ENCODE data around the gene CCDC69. TPM values are rescaled to one million over a fixed set of nuclear protein-coding genes. Genes with fewer than 3 reads are reported as not detected.
"Not testable (repeated sequence)": the region's sequence is repeated elsewhere in the genome, so short reads cannot be mapped to it uniquely, and the experiment has no call there.

CCDC69 gene
- polyA plus RNA-seq, 3 donors, result 38.3 to 168 (median 145) TPM

DNA sequence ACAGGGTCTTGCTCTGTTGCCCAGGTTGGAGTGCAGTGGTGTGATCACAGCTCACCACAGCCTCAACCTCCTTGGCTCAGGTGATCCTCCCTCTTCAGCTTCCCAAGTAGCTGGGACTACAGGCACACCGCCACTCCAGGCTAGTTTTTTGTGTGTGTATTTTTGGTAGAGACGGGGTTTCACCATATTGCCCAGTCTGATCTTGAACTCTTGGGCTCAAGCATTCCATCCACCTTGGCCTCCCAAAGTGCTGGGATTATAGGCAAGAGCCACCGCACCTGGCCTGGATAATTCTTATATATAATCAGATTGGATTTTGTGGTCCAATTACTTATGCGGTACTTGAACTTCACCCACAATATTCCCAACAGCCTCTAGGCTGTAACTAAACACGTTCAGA lies 19.8 kb downstream of the CCDC69 start:
- no peak overlapping the region for H3K27ac ChIP-seq (ENCODE audit: low read depth, low read length)
- WGBS, 3 donors, result 86 to 94% (median 91%) methylated on average over 5 of the region's 5 CpGs

DNA sequence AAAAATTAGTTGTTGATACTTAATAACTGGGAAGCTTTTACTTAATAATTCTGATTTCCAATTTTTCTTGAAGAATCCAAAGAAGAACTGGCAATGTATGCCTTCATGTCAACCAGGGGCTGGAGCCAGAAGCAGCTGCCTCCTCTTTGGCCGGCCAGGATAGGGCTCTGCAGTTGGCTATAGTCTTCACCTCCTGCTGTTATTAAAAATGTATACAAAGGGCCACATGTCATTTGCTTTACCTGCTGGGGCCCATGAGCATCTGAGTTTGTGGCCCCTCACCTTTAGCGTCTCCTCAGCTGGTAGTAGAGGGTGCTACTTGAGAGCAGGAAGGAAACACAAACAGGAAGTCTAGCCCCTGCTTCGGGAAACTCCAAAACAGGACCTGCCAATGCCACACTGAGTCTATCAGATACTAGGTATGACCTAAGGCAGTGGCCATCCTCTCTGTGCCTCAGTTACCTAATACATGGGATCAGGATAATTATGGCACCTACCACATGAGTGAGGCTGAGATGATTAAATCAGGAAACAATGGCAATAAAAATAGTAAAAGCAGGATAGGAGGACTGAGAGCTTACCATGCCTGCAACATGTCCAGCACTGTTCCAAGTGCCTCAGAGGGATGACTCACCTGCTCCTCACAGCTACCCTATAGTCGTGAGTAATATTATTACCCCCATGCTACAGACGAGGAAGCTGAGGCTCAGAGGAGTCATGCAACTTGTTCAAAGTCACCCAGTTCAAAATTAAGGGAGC lies 21.3 kb downstream of the CCDC69 start:
- 51 to 81% (median 62%) methylated on average over 5 of the region's 5 CpGs for WGBS, 3 donors
- no peak overlapping the region for H3K27ac ChIP-seq (ENCODE audit: low read depth, low read length)

DNA sequence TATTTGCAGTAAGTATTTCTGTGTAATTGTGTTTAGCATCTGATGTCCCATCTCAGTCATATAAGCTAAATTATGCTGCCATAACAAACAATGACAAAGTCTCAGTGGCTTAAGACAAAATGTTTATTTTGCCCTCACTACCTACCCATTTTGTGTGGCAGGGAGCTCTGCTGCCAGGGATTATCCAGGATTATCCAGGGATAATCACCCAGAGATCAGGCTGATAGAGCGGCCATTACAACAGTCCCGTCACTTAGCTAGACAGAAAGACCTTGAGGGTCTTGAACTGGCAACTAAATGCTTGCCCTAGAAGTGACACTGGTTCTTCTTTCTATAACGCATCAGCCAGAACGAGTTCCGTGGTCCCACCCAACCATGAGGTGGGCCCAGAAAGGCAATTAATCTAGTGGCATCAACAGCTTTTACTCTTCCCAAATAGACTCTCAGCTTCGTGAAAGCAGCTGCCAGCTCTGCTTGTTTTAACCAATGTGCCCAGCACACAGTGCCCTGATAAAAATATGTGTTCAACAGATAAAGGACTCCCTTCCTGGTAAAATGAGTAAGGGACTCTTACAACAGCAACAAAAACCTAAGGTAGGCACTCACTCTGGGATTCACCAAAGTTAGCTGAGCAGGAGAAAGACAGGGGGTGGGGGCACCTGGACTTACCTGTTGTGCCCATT lies 22.8 kb downstream of the CCDC69 start:
- 83 to 89% (median 85%) methylated on average over 6 of the region's 6 CpGs for WGBS, 3 donors
- H3K27ac ChIP-seq (ENCODE audit: low read depth, low read length), result no peak overlapping the region

DNA sequence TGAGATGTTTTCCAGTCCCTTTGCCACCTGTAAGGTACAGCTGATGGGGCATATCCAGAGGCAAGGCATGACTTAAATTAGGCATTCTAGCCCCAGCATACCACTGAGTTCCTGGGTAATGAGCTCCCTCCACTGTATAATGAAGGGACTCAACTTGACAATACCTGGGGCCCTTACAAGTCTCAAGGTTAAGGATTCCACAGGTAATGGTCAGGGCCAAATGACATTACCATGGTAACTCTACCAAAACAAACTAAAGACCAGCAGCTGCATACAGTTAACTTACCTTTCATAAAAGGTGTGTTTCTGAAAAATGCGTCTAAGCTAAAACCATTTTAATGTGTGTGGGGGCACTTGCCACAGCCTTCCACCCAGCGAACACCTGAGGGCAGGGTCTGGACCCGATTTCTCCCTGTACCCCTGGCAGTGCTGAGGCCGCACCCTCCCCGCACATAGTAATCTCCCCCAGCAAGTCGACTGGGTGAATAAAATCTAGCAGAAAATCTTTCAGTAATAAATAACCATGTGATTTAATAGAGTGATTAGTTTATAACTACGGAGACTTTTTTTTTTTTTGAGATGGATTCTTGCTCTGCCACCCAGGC lies 24.2 kb downstream of the CCDC69 start:
- WGBS, 3 donors, result 79 to 84% (median 81%) methylated on average over 7 of the region's 7 CpGs
- no peak overlapping the region for H3K27ac ChIP-seq (ENCODE audit: low read depth, low read length)

DNA sequence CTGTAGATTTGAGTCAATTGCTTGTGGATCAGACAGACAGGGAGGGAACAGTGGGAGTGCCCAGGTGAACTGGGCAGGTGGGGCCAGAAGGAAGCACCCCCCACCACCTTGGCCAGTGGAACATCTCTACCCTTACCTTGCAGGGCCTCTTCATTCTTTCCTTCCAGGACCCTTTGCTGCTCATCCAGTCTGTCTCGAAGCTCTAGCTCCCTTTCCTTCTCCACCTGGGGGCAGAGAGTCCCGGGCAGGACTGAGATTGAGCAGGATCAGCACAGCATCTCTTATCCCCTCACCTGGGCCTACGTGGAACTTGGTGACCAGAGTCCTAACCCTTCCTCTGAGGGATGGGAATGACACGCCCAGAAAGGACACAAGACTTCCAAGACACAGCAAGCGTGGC lies 25.0 kb downstream of the CCDC69 start:
- H3K27ac ChIP-seq (ENCODE audit: low read depth, low read length), result no peak overlapping the region
- WGBS, 3 donors, result 84 to 90% (median 87%) methylated on average over 5 of the region's 5 CpGs

DNA sequence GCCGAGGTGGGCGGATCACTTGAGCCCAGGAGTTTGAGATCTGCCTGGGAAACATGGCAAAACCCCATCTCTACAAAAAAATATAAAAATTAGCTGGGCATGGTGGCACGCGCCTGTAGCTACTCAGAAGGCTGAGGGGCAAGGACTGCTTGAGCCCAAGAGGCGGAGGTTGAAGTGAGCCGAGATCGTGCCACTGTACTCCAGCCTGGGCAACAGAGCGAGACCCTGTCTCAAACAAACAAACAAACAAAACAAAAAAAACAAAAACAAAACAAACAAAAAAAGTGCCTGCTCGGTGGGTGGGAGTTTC lies 26.6 kb downstream of the CCDC69 start:
- not testable (repeated sequence) for H3K27ac ChIP-seq (ENCODE audit: low read depth, low read length)
- WGBS, 3 donors, result 91 to 96% (median 95%) methylated on average over 9 of the region's 9 CpGs

DNA sequence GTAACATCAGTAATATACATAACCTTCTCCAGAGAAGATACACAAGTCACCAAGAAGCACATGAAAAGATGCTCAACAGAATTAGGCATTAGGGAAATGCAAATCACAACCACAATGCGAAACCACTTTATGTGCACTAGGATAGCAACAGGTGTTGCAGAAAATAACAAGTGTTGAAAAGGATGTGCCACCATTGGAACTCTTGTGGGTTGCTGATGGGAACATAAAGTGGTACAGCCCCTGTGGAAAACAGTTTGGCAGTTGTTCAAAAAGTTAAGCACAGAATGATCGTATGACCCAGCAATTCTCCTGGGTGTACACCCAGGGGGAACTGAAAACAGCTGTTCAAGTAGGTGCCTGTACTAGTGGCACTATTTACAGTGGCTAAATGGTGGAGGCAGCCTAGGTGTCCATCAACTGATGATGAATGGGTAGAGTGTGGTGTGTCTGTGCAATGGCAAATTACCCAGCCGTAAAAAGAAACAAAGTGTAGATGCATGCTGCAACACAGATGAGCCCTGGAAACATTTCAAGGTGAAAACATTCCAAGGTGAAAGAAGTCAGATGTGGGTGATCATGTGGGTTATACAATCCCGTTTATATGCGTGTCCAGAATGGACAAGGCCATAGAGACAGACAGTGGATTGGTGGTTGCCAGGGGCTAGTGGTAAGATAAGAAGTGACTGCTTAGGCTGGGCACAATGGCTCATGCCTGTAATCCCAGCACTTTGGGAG lies 27.2 kb downstream of the CCDC69 start:
- WGBS, 3 donors, result 64 to 79% (median 76%) methylated on average over 5 of the region's 5 CpGs
- H3K27ac ChIP-seq (ENCODE audit: low read depth, low read length), result no peak overlapping the region

DNA sequence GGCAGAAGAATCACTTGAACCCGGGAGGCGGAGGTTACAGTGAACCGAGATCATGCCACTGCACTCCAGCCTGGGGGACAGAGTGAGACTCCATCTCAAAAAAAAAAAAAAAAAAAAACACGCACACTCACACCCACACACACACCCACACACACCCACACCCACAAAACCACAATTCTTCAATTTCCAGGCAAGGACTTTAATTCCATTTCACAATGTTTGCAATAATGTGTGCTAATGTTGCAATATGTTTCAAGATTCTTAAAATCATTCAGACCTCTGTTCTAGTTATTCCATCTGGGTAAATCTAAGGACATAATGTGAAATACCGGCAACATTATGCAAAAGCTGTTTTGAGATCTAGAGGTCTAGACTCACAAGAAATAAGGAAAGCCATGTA lies 28.3 kb downstream of the CCDC69 start:
- 62 to 94% (median 67%) methylated on average over 4 to 5 of the region's 5 CpGs for WGBS, 3 donors
- no peak overlapping the region for H3K27ac ChIP-seq (ENCODE audit: low read depth, low read length)

DNA sequence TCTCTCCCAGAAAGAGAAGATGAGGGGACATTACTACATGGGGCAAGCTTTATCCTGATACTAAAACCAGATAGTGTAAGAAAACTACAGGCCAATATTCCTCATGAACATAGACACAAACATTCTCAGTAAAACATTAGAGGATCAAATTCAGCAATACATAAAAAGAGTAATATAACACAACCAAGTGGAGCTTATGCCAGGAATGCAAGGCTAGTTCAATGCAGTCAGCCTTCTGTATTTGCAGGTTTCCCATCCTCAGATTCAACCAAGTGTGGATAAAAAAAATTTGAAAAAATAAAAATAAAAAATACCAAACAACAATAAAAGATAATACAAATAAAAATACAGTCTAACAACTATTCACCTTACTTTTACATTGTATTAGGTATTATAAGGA lies 31.3 kb downstream of the CCDC69 start:
- no peak overlapping the region for H3K27ac ChIP-seq (ENCODE audit: low read depth, low read length)

DNA sequence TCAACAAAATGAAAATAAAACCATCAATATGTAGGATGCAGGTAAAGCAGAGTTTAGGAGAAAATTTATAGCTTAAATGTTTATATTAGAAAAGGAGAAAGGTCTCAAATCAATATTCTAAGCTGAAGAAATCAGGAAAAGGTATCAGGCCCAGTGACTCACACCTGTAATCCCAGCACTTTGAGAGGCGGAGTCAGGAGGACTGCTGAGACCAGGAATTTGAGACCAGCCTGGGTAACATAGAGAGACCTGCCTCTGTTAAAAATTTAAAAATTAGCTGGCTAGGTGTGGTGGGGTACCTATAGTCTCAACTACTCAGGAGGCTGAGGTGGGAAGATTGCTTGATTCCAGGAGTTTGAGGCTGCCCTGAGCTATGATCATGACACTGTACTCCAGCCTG lies 32.2 kb downstream of the CCDC69 start:
- no peak overlapping the region for H3K27ac ChIP-seq (ENCODE audit: low read depth, low read length)
- 95 to 100% (median 98%) methylated on average over 1 of the region's 1 CpG for WGBS, 3 donors

DNA sequence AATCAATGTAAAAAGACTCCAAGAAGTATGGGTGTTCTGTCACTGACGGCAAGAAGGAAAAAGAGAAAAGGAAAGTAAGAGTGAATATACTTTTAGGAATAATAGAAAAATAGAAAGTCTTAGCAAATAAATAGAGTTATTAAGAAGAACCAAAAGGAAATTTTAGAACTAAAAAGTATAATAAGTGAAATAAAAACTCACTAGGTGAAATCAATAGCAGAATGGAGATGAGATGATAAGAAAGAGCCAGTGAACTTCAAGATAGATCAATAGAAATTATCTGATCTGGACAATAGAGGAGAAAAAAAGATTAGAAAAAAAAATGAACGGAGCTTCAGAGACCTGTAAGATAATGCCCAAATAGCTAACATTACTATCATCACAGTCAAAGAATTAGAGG lies 34.7 kb downstream of the CCDC69 start:
- WGBS, 3 donors, result 82 to 96% (median 88%) methylated on average over 2 of the region's 2 CpGs

DNA sequence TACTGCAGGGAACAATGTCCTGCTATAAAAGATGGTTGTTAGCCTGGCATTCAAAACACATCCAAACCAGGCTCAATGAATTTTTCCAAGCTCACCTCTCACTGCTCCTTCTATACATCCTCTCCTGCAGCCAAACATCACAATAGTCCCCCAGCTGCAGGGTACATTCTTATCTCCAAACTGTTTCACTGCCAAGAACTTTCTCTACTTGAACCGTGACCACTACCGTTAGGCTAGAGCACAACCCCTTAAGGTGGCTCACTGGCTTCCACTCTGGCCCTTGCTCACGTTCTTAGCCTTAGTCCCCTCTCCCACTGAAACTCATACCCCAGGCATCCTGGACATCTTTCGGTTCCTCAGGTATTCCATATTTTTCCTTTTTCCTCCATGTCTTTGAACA lies 37.4 kb downstream of the CCDC69 start:
- H3K27ac ChIP-seq (ENCODE audit: low read depth, low read length), result no peak overlapping the region
- WGBS, 3 donors, result 83 to 92% (median 90%) methylated on average over 4 of the region's 4 CpGs

More for the DNA sequence above, 34.7 kb downstream of the CCDC69 start:
- H3K27ac ChIP-seq (ENCODE audit: low read depth, low read length), result no peak overlapping the region

DNA sequence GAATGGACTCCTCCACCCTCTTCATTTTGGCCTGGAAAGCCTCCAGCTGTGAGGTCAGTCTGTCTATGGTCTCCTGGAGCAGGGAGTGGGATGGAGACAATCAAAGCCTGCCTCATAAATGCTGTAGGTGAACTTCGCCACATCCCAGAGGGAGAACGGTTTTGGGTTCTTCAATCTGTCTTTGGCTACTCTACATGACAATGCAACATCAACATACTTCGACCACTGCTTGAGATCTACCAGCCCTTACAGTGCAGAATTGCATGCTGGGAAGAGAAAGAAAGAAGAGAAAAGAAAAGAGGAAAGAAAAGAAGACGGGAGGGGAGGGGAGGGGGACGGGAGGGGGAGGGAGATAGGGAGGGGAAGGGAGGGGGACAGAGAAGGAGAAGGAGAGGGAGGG lies 37.8 kb downstream of the CCDC69 start:
- 58 to 71% (median 68%) methylated on average over 5 of the region's 5 CpGs for WGBS, 3 donors
- H3K27ac ChIP-seq (ENCODE audit: low read depth, low read length), result no peak overlapping the region

DNA sequence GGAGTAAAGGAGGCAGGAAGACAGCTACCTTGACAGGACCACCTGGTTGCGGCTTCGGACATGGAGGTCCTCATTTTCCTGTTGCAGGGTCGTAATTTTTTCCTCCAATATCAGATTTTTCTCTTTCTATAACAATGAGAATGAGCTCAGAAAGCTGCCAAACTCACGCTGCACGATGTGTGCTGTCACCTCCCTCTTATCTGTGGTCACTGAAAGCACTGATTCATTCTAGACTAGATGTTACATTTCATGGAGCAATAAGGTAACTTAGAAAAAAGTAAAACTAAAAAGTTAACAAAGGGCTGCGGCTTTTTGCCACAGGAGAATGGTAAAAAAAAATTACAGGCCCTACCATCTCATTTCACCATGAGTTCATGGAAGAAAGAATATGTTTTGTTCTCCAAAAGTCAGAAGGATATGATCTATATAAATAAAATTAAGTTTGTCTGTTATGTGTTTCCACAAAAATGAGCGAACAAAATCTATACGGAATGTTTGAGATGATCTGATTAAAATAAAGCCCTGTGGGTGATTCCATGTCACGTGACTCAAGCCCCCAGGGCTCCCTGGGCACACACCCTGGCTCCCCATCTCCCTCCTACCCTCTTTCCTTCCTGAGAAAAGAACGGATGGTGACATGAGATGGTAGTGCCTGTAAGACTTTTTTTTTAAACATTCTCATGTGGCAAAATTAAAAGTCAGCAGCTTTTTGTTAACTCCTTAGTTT lies 39.4 kb downstream of the CCDC69 start:
- H3K27ac ChIP-seq (ENCODE audit: low read depth, low read length), result no peak overlapping the region
- 83 to 91% (median 88%) methylated on average over 10 of the region's 10 CpGs for WGBS, 3 donors

DNA sequence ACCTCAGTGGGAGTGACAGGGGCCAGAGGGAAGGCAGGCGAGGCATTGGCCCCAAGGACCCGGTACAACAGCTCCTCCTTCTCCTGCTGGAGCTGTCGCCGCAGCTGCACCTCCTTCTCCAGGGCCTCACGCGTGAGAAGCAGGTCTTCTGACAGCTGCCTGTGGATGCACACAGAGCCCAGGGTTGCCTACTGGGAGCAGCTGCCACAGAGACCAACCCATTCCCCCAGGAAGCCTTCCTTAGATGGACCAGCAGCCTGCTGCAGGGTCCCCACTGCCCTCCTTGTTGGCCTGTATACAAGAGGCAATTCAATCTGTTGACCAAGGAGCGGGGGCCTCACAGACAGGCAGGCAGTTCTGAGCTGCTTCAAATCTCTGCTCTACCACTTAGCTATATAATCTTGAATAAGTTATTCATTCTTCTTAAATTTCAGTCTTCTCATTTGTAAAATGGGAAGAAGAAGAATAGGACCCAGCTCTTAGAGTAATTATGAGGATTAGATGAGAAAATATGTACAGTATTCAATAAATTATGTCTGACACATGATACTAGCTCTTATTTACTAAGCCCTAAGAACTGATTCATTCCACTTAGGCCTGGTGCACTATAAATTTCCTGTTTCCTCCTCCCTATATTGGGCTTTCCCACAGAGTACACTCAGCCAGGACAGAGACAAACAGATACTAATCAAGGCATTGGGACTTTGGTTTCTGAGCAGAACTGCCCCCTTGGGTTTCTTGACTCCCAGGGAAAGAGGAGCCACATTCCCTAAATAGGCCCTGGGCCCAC lies 40.2 kb downstream of the CCDC69 start:
- H3K27ac ChIP-seq (ENCODE audit: low read depth, low read length), result no peak overlapping the region
- WGBS, 3 donors, result 91 to 94% (median 93%) methylated on average over 7 of the region's 7 CpGs

DNA sequence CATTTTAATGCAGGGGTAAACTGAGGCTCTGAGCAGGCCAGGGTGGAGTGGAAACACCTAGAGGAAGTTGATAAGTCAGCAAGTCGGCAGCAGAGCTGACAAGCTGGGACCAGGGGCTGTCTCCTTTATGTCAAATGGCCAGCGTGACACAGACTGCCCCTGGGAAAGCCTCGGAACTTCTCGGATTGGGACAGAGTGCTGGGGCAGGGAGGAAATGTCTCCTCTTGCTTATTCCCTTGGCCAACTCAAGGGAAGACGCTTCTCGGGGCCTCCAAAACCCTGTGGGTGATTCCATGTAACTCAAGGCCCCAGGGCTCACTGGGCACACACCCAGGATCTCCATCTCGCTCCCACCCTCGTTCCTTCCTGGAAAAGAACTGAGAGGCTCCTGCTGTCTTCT lies 40.9 kb downstream of the CCDC69 start:
- H3K27ac ChIP-seq (ENCODE audit: low read depth, low read length), result no peak overlapping the region
- WGBS, 3 donors, result 74 to 84% (median 84%) methylated on average over 8 of the region's 8 CpGs

DNA sequence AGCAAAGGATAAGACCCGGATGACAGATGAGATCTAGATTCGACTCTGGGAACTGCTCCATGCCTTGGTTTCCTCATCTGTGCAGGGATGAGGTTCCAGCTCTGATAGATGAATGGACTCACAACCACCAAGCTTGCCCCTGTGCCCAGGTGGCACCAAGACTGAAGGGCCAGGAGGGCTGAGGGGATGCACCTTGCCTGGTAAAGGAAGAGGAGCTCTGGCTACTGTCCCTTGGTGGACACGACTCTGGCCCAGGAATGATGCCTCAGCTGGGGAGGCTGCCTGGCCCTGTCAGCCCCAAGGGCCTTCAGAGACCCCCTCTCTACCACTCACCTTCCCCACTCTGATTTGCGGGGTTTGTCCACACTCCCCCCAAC lies 41.4 kb downstream of the CCDC69 start:
- WGBS, 3 donors, result 78 to 89% (median 80%) methylated on average over 3 to 4 of the region's 4 CpGs
- no peak overlapping the region for H3K27ac ChIP-seq (ENCODE audit: low read depth, low read length)

Data from adipose tissue (tissue), 3 donors.